Upper lobe of left lung (tissue), 4 donors: ENCODE measurements around the gene AMZ1.
"Not testable (repeated sequence)": the region's sequence is repeated elsewhere in the genome, so short reads cannot be mapped to it uniquely, and the experiment has no call there.

Source experiments
- CTCF ChIP-seq, 6 experiments: fragments of 450-650 bp in 4 of 6; fragments of 200-600 bp in 2 of 6; sonication (generic) in 2 of 6; IDR thresholded peaks; one replicate each; pipeline ENCODE4 v1.5.1; 2016 to 2019; ENCODE audit warnings: antibody characterized with exemption in 6 of 6
- EP300 ChIP-seq, 4 donors: sonication (generic); formaldehyde crosslinking; IDR thresholded peaks; one replicate each; pipeline ENCODE4 v1.5.1; 2017; ENCODE audit warnings: antibody characterized with exemption in 4 of 4, control low read depth in 2 of 4
- POLR2AphosphoS5 ChIP-seq, 2 donors: sonication (generic); formaldehyde crosslinking; IDR thresholded peaks; one replicate each; pipeline ENCODE4 v1.5.1; 2017; ENCODE audit warnings: antibody characterized with exemption in 2 of 2

DNA sequence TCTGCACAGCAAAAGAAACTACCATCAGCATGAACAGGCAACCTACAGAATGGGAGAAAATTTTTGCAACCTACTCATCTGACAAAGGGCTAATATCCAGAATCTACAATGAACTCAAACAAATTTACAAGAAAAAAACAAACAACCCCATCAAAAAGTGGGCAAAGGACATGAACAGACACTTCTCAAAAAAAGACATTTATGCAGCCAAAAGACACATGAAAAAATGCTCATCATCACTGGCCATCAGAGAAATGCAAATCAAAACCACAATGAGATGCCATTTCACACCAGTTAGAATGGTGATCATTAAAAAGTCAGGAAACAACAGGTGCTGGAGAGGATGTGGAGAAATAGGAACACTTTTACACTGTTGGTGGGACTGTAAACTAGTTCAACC is 60.7 kb downstream of the AMZ1 start:
- TF ChIP-seq POLR2AphosphoS5, CTCF, EP300 (IDR thresholded peaks at IDR 0.05): not testable (repeated sequence)
